ENCODE measurements around the gene AK5.

The AK5 gene

DNA sequence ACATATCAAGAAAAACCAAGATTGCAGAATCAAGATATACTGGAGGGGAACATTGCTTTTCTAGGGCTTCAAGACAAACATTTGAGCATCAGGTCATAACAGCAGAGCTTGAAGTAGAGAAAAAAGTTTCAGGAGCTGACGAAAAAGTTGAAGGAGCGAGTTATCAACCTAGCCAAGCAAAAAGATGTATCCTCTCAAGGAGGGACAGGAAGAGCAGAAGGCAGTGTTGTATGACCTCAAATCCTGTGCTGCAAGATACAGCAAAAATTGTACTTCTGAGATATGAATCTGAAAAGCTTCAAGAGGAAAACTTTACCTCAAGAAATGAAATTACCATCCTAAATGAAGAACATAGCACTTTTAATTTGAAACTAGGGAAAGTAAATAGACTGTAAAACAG, 153.1 kb downstream of the AK5 start:
- DNase-seq (ENCODE audit: low read depth in 2 of 2, low spot score in 1 of 2): no peak

DNA sequence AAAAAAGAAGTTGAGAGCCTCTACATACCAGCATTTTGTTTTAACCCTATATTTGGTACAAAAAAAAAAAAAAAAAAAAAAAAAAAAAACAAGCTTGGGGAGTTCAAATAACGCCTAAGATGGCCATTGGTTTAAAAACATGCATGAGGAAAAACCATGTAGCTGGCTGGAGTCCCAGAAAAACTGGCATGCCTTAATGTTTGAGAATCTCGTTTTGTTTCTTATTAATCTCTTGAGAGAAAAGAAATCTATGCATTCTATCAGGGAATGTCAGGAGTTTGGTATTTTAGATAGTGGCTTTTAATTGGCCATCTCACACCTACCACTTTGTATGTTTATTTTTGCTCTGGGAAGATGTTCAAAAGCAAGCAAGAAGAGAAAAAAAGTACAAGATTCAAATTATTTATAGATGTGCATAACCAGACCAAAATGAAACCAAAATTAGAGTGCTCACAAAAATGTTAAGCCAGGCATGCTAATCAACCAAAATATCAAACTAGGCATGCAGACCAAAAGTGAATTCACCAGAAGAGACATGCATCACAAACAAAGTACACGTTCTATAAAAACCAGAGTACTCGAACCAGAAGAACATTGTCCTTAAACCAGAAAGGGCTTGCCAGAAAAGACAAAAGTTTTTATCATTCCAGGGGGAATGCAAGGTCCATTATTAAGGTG, 156.6 kb downstream of the AK5 start:
- no peak for DNase-seq (ENCODE audit: low read depth in 2 of 2, low spot score in 1 of 2)

DNA sequence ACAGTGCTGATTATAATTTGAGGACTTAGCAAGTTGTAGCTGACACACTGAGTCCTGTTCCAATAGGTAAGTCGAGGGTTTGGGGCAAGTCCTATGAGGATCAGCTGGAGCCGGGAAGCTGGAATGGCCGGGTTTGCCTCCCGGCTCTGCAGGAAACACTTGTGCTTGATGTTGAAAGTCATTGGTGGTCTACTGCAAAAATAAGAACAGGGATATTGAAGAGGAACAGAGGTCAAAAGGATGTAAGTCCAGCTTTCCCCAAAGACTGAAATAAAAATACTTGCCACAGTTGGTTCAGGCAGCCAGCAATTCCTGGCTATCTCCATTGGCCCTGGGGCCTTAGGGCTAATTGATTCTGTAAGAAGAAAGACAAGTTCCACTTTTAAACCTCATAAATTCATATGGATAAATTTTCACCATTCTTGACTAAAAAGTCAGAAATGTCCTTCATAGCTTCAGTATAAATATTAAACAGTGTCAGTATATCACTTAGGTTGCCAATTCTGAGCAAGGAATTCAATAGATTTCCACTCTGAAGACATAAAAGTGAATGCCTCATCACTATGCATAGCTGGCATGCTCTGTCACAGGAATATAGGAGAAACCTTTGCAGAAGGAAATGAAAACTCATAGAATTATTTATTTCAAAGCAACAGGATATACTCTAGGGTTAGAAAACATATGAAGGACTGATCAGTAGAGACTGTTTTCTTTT, 165.2 kb downstream of the AK5 start:
- no peak for DNase-seq (ENCODE audit: low read depth in 2 of 2, low spot score in 1 of 2)

DNA sequence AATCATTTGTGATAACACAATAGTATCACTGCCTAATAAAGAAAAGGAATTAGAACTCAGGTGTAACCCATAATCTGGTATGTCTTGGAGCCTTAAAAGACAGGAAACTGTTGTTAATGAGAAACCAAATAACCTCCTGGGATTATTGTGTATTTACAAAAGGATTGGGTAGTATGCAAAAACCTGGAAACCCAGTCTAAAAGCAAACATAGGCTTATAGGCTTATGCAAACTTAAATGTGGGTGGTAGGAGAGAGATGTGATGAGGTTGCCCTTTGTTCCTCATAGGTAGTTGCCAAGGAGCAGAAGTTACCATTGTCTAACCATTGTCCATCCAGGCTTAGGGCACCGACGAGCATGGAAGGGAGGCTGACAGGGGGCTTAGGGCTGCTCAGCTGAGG, 165.8 kb downstream of the AK5 start:
- no peak for DNase-seq (ENCODE audit: low read depth in 2 of 2, low spot score in 1 of 2)

DNA sequence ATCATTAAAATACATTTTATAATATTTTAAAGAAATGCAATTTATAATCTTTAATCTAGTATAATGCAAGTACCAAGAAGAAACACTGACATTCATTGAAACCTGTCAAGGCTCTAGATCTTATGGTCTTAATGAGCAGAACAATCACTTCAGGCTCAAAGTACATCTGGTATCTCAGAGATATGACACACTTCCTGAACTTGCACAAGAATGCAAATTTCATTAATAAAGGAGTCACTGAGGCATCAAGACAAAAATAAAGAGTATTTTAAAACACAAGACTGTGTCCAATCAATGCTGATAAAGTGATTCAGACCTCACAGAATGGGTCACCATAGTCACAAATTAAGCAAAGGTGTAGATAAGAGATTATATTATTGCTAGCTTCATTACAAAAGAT, 178.1 kb downstream of the AK5 start:
- no peak for DNase-seq (ENCODE audit: low read depth in 2 of 2, low spot score in 1 of 2)

DNA sequence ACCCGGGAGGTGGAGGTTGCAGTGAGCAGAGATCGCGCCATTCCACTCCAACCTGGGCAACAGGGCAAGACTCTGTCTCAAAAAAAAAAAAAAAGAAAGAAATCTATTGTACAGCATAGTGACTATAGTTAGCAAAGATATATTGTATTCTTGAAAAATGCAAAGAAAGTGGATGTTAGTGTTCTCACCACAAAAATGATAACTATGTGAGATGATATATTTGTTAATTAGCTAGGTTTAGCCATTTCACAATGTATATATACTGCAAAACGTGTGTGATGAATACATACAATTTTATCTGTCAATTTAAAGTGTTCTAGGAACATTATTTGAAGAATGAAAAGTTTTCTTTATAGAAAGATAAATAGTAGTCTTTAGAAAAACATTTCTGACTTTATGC, 179.9 kb downstream of the AK5 start:
- DNase-seq (ENCODE audit: low read depth in 2 of 2, low spot score in 1 of 2): no peak

DNA sequence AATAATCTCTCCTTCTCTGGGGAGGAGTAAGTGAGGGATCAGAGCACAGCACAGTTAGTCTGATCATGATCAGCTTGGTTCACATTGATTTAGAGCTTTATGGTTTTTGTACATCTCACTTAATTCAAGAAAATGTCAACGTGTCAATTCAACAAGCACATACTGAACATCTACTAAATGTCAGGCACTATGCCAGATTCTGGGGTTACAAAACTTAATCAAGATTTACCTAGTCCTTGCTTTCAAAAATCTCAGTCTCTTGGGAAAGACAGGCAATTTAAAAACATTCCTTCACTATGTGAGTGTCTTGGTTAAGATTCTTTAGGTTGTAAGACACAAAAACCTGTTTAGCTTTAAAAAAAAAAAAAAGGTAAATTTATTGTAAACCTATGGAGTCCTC, 181.4 kb downstream of the AK5 start:
- DNase-seq (ENCODE audit: low read depth in 2 of 2, low spot score in 1 of 2): no peak

DNA sequence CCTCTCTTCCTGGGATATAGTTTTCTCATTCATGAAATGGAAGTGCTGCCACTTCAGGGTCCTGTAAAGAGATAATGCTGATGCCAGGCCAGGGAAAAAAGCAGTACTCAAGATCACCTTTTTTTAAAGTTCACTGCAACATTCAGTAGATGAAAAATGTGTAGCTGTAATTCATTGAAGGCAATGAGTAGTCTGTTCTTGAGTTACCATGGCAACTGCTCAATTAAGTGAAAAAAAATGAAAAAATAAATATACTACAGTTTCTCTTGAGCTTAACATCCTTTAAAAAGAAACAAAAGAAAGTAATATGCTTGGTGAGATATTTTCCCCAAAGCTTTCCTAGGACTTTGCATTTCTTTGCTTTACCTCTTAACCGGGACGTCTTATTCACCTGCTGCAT, 183.3 kb downstream of the AK5 start:
- DNase-seq (ENCODE audit: low read depth in 2 of 2, low spot score in 1 of 2): no peak

DNA sequence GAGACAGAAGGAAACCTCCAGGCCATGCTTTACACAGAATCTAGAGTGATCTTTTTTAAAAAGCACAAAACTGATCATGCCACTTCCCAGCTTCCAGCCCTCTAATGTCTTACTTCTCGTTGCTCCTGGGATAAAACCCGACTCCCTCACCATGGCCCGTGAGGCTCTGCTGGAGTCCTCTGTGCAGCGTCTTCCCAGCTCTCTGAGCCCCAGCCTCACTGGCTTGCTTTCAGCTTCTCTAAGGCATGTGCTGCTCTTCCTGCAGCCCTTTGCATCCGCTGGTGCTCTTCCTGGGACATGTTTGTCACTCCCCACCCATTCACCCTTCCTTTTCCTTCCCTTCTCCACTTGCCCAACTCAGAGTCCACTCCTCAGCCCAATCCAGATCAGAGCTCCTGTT, 184.1 kb downstream of the AK5 start:
- DNase-seq (ENCODE audit: low read depth in 2 of 2, low spot score in 1 of 2): no peak

DNA sequence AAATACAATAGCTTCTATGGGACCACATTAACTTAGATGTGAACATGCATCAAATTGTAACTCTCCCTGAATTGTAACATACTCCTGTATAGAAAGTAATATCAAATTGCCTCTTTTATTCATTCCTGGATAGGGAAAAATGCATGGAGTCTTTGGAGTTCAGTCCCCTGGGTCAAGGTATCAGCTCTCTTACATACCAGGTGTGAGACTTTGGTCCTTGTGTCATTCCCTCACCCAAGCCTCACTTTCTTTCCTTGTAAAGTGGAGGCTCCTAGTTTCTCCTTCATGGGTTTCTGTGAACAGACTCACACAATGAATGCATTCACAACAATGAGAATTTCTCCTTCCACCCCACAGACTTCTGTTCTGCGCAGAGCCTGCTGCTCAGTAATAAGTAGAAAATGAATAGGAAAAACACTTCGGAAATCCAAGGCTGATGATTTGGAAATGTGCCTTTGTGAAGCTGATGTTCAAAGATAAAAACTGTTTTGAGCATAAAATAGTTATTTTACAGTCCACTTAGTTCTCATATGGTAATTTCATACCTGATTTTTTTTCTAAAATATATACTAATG, 185.3 kb downstream of the AK5 start:
- no peak for DNase-seq (ENCODE audit: low read depth in 2 of 2, low spot score in 1 of 2)

DNA sequence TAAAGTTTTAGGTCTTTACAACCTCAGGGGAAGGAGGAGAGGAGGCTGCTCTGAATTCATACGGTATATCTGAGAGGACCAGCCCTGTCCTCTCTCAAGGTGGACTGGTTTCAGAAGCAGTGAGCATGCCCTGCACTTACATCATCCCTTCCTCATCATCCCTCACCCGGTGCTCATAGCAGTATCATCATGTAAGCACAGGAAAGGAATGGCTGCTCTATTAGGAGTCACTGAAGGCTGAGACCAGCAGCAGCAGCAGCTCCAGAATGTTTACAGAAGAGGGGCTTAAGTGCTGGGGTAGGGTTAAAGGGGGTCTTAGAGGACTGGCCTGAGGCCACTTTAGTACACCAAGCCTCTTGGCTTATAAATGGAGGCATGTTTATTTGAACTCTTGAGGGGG, 185.9 kb downstream of the AK5 start:
- no peak for DNase-seq (ENCODE audit: low read depth in 2 of 2, low spot score in 1 of 2)

DNA sequence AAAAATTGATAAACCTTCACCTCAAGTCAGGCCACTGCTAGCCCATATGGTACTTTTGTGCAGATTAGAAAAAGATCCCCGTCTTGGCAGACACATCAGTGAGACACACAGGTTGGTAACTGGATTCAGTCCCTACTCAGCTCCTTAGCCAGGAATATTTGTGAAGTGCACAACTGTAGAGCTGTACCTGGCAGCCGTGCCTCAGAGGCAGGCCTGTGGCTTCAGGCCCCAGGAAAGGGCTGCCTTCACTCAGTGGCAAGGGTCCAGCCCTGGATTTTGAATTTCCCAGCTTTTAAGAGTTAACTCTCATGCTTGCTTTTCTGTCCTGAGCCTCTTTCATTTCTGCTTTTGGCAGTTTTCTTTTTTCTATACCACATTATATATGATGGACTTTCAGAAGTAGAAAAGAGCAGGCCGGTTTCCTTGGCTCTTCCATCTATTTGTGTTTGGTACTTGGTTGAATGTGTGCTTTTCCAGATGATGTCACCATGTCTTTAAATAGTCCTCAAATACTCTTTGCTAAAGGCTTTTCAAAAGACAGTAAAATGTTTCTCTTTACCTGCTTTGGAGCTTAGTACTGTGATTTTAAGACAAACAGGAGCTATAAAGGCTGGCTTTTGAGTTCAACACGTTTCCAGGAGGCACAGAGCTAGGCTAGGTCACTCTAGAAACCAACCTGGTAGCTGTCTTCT, 186.6 kb downstream of the AK5 start:
- DNase-seq (ENCODE audit: low read depth in 2 of 2, low spot score in 1 of 2): no peak

DNA sequence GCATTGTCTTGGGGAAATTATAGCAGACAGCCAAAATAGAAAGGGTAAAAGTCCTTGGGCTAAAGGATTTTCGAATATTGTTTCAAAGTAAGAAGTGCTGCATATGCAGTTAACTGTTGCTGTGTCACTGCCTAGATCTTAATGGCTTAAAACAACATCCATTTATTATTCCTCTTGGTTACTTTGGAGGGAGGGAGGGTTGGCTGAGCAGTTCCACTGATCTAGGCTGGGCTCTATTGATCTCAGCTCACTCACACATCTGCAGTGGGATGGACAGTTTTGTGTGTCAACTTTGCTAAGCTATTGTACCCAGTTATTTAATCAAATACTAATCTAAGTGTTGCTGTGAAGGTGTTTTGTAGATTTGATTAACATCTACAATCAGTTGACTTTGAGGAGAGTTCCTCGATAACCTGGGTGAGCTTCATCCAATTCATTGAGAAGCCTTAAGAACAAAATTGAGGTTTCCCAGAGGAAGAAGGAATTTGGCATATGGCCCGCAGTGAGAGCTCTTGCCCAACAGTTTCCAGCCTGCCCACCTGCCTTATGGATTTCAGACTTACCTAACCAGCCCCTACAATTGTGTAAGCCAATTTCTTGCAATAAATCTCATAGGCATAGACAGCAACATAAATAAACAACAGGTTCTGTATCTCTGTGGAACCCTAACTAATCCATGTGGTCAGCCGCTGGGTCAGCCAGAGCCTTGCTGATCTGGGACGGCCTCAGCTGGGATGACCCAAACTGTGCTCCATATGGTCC, 187.3 kb downstream of the AK5 start:
- DNase-seq (ENCODE audit: low read depth in 2 of 2, low spot score in 1 of 2): no peak

DNA sequence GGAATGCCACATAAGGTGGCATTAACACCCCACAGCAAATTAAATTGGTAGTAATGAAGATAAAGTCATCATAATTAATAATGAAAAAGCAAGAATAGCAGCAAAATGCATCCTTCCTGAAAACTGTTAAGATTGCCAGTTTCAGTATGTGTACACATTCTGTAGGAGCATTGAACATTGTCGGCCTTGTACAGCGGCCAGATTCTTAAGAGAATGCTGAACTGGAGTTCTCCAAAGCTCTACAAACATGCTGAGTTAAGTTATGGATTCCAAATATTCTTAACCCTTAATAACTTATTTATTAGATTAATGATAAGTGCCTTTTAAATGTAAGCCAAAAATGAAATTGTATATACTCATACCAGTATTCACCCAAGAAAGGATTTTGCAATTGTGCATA, 189.9 kb downstream of the AK5 start:
- no peak for DNase-seq (ENCODE audit: low read depth in 2 of 2, low spot score in 1 of 2)

DNA sequence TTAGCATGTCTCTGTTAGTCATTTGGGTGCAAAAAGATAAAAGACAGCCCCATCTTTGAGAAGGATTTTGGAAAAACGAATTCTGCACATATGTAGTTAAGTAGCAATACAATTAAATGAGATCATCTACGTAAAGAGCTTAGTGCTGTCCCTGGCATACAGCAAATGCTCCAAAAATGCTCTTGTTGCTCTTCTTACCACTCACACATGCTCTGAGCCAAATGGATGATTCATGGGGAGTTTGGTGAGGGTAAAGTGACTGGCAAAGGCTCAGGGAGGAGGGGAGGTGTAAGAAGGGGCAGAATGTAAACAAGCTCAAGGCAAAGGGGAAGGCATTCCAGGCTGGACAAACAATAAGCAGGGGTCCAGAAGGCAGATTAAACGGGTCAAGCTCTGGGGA, 191.9 kb downstream of the AK5 start:
- no peak for DNase-seq (ENCODE audit: low read depth in 2 of 2, low spot score in 1 of 2)

DNA sequence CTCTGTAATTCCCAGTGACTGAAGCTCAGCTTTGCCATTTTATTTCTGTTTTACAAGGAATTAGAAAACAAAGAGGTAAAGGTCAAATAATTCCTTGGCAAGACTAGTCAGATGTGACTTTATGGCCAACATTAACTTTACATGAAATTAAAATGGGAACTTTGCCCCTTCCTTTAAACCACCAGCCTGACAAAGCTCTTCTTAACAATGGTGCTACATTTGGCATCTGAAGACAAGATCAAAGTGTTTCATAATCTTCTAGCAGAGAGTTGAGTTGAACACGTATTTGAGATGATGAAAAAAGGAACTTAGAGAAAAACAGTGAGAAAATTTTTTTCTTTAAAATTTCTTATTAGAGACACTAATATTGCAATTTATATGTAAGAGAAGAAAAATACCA, 193.8 kb downstream of the AK5 start:
- DNase-seq (ENCODE audit: low read depth in 2 of 2, low spot score in 1 of 2): no peak

DNA sequence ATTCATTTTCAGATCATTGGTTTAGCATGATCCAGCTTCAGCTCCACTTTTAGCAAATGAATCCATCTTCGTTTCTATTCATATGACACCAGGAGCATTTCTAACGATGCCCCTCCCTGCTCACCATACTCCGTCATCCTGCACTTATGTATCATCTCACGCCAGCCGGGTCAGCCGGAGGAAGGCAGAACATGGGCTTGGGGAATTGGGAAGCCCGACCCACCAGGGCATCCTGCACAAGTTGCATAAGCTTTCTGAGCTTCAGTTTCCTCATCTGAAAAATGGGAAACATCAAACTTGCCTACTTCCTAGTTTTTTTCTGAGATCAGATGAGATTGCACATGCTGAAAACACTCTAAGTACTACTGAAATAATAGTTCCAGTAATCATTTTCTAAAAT, 194.7 kb downstream of the AK5 start:
- no peak for DNase-seq (ENCODE audit: low read depth in 2 of 2, low spot score in 1 of 2)

DNA sequence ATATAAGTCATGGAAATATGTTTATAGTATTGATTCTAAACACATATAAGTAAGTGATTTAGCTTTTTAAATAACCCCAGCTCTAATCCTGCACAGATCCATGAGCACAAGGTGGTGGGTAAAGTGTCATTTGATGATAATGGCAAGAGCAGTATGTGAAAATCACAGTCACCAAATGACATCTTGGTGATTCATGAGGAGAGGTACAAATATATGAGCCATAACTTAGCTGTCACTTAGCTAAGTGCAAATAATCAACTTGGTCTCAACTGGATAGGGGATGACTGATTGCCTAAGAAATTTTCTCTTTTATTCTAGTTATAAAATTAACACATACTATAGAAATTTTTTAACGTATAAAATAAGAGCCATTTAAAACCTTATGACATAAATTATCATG, 202.5 kb downstream of the AK5 start:
- DNase-seq (ENCODE audit: low read depth in 2 of 2, low spot score in 1 of 2): no peak

DNA sequence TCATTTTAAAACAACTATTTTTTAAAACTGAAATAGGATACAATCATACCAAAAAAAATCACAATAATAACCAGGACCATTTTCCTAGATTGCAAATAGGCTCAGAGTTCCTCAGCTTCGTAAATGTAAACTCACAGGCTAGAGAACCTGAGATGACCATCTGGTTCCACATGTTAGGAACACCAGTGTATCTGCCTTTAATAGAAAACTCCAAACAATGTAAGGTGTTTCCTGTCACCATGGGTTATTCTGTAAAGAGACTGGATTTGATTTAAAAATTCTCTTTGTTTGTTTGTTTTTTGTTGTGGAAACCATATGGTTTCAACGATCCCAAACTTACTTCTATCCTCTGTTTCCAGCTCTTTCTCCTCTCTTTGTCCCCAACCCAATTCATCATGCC, 203.1 kb downstream of the AK5 start:
- no peak for DNase-seq (ENCODE audit: low read depth in 2 of 2, low spot score in 1 of 2)

DNA sequence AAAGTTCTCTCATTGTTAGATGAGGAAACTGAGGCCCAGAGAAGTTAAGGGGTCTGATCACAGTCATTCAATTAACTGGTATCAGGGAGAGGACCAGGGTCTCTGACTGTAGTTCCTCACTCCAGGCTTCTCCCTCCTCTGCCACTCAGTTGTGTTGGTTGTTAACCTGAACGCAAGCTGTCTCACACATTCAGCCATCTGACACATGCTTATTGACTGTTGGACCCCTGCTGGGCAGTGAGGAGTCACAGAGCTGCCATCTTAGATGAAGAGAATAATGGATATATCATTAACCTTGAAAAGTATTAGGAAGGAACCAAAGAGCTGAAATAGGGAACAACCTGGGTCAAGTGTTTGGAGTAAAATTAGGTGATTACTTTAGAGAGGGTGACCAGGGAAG, 205.8 kb downstream of the AK5 start:
- DNase-seq (ENCODE audit: low read depth in 2 of 2, low spot score in 1 of 2): no peak

DNA sequence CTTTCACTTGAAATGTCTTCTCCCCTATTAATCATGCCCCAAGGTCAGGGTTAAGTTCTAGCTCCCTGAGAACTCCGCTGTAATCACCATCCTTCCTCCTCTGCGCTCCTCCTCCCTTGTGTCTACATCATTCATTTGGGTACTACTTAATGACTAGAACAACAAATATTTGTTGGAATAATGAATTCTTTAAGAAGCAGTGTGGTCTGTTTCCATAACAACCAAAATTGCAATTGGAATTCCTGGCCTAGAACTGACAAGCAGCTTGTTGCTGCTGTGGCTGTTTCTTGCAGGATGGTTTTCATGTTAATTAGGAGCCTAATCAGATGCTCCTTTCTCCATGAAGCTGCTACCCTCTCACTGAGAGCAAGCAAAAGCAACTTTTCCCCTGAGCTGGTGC, 208.1 kb downstream of the AK5 start:
- no peak for DNase-seq (ENCODE audit: low read depth in 2 of 2, low spot score in 1 of 2)

DNA sequence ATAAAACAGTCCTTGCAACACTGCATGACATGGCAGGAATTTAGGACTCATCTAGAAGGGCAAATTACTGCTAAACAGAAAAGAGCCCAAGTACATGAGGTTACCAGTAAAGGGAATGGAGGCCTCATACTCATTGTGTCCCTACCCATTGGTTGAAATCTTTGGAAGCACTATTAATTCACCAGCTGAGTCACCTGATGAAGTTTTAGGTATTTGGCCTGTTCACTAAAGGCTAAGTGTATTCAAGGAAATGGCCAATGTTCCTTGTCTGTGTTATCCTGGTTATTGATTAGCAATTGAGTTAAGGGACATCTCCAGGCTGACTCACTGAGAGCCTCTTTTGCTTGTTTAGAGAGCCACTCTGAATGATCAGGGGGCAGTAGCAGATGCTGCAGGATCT, 212.2 kb downstream of the AK5 start:
- DNase-seq (ENCODE audit: low read depth in 2 of 2, low spot score in 1 of 2): no peak
